WI38 (cell line): ENCODE results near the gene NDFIP1.

Experiments used
- H3K4me3 ChIP-seq: 2 replicates; pipeline ENCODE4 v1.5.1; 2011; ENCODE audit warnings: low read depth, mild to moderate bottlenecking, control low read depth, low read length
- TF ChIP-seq, protein P1 (sequence below): IDR thresholded peaks from 2 replicates; pipeline ENCODE4 v1.5.1; 2012; ENCODE audit warnings: low read depth, mild to moderate bottlenecking, control low read depth, low read length

The NDFIP1 gene

DNA sequence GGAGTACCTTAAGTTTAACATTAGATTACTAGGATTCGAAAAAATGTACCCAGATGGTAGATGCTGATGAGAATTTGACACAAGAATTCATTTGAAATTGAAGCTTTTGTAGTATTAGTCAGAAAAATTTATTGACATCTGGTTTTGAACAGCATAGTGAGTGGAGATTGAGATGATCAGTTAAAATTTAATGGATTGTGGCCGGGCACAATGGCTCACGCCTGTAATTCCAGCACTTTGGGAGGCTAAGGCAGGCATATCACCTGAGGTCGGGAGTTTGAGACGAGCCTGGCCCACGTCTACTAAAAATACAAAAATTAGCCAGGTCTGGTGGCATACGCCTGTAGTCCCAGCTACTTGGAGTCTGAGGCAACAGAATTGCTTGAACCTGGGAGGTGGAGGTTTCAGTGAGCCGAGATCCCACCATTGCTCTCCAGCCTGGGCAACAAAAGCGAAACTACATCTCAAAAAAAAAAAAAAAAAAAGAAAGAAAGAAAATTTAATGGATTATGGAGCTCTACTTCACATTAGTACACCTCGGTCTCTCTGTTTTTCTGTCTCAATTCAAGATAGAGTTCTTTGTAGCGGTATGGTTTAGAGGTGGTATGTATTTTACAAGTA lies 21.0 kb downstream of the NDFIP1 start:
- TF ChIP-seq, protein P1, sequence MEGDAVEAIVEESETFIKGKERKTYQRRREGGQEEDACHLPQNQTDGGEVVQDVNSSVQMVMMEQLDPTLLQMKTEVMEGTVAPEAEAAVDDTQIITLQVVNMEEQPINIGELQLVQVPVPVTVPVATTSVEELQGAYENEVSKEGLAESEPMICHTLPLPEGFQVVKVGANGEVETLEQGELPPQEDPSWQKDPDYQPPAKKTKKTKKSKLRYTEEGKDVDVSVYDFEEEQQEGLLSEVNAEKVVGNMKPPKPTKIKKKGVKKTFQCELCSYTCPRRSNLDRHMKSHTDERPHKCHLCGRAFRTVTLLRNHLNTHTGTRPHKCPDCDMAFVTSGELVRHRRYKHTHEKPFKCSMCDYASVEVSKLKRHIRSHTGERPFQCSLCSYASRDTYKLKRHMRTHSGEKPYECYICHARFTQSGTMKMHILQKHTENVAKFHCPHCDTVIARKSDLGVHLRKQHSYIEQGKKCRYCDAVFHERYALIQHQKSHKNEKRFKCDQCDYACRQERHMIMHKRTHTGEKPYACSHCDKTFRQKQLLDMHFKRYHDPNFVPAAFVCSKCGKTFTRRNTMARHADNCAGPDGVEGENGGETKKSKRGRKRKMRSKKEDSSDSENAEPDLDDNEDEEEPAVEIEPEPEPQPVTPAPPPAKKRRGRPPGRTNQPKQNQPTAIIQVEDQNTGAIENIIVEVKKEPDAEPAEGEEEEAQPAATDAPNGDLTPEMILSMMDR, result no peak
- no peak overlapping the region for H3K4me3 ChIP-seq

DNA sequence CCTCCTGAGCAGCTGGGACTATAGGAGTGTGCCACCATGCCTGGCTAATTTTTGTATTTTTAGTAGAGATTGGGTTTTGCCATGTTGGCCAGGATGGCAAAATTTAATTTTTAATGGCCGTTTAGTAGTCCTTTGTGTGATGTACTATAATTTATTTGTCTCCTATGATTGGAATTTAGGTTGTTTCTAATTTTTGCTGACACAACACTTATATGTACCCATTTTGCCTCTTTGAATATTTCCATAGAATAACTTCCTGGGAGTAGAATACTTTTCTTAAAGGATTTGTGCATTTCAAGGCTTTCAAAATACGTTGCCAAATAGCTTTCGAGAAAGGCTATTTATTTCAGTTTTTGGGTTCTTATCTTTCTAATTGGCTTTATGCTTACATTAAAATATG lies 22.8 kb downstream of the NDFIP1 start:
- no peak overlapping the region for H3K4me3 ChIP-seq
- TF ChIP-seq, protein P1, result no peak

DNA sequence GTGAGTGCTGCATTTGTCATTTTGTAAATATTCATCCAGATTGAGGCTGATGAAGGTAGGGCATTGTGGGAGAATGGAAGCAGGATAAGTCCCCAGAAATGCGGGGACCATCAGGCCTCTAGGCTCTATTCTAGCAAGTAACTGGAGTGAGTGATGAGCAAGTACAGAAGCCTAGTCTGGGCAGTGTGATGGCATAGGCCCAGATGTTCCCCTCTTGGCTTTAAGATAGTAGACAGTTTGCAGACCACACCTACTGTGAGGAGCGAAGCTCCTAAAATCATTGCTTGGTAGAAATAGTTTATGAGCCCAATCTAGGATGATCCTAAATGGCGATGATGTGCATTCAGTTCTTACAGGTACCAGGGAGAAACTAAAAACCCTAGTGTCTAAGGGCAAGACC lies 24.3 kb downstream of the NDFIP1 start:
- H3K4me3 ChIP-seq, result no peak overlapping the region
- TF ChIP-seq, protein P1, result no peak

DNA sequence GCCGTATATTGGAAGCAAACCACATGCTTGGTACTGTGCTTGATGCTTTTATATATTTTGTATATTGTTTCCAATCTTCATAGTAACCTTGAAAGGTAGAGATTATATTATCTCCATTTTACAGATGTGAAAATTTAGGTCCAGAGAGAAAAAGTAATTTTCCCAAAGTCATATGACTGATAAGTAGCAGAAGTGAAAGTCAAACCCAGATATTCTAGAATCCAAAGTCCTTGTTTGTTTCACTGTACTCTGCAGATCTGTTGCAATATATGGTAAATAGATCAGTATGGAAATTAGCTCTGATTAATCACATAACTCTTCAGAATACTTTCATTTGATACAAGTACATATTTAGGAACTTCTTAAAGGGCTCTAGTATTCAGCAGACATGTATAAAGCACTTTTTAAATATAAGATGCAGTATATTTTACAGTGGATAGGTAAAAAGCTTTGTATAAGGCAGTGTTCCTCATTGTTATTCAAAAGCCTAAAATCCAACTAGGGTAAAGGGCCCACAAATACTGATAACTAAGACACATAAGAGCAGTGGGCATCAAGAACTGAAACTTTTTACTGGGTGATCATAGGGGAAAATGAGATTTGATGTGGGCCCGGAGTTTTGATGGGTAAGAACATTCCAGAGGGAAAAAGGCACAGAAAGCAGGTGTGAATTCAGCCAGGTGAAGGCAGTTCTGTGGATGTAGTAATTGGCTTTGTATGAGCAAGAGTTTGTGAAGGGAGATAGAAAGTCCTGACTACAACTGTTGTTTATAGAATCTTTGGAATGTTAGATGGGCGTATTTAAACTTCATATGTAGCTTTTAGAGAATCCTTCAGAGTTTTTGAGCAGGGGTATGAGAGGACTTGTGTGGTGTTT lies 25.0 kb downstream of the NDFIP1 start:
- H3K4me3 ChIP-seq, result no peak overlapping the region
- TF ChIP-seq, protein P1, result no peak

DNA sequence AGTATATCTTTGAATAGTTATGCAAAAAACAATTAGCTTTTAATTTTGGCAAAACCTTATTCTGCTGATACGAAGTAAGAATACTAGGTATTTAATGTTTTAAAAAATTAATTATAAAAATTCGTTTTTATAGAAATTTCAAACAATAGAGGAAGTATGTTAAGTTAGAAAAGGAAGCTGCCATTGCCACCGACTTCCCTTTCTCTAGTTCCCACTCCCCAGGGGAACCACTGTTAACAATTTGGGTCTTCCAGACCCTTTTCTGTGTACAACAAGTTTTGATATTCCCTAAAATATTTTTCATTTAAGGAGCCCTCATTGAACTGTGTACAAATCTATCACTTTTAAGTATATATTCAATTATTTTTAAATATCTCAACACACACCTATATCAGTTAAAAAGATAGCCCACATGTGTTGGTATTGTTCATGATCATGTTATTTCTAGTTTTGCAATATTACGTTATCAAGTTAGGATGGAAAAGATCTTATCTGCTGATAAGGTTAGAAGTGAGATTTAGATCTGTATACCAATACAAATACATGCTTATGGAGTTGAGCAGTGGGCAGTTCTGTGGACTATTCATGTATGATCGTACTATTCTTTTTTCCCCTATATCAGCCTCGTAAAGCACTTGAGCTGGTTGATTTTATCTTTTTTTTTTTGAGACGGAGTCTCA lies 25.9 kb downstream of the NDFIP1 start:
- no peak overlapping the region for H3K4me3 ChIP-seq
- TF ChIP-seq, protein P1, result no peak

DNA sequence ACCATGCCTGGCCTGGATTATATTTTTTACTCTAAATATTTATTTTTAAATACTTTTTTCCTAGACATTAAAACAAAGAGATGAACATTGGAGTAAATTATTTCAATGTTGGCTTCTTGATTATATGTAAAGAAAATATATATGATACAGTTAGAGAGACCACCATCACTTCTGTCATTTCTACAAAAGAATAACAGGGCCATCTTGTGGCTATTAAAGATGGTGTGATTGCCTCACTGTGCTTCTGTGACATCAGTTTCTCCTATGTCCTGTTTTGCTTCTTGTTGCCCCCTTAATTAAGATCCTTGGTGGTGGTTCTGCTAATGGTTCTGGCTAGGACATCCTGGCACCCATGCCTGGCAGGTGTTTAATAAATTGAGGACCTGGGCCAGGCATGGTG lies 32.9 kb downstream of the NDFIP1 start:
- TF ChIP-seq, protein P1, result no peak

DNA sequence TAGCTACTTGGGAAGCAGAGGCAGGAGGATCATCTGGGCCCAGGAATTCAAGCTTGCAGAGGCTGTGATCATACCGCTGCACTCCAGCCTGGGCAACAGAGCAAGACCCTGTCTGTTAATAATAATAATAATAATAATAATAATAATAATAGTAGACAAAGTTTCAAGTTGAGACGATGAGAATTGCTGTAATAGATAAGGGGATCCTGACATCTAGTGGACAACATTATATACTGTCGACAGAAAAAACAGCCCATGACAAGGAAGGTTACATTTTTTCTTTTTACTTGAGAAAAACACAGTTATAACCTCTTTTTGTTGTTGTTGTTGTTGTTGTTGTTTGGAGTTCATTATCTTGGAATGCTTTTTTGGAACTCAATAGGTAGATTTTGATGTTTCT lies 35.3 kb downstream of the NDFIP1 start:
- H3K4me3 ChIP-seq, result no peak overlapping the region
- TF ChIP-seq, protein P1, result no peak

More for the DNA sequence above, 32.9 kb downstream of the NDFIP1 start:
- no peak overlapping the region for H3K4me3 ChIP-seq
